Stimulated activated CD8-positive, alpha-beta memory T cell treated with anti-CD3 and anti-CD28 coated beads, Interleukin-4, amount 100 ng/mL, for 1 hour (primary cell): ENCODE measurements around the gene CNTLN.
"Not testable (repeated sequence)": the region's sequence is repeated elsewhere in the genome, so short reads cannot be mapped to it uniquely, and the experiment has no call there.

Source experiments
- DNase-seq, 2 donors: peaks; one replicate each; pipeline ENCODE4 v3.0.0-alpha.2; 2020; ENCODE audit warnings: low read depth in 2 of 2, low spot score in 1 of 2

CNTLN gene

DNA sequence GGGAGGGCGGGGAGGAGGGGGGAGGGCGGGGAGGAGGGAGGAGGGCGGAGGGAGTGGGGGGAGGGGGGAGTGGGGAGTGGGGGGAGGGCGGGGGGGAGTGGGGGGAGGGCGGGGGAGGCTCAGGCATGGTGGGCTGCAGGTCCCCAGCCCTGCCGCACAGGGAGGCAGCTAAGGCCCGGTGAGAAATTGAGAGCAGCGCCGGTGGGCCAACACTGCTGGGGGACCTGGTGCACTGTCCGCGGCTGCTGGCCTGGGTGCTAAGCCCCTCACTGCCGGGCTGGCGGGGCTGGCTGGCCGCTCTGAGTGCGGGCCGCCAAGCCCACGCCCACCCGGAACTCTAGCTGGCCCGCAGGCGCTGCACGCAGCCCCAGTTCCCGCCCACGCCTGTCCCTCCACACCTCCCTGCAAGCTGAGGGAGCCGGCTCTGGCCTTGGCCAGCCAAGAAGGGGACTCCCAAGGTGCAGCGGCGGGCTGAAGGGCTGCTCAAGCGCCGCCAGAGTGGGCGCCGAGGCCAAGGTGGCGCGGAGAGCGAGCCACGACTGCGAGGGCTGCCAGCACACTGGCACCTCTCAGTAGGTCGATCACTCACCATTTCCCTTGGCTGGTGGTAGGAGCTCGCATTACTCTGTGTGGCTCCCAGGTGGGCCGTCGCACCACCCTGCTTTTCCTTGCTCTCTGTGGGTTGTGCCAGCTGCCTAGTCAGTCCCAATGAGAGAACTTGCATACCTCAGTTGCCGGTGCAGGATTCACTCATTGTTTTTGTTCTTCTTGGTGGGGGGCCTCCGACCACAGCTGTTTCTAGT, 160.2 kb downstream of the CNTLN start:
- DNase-seq, result no peak

DNA sequence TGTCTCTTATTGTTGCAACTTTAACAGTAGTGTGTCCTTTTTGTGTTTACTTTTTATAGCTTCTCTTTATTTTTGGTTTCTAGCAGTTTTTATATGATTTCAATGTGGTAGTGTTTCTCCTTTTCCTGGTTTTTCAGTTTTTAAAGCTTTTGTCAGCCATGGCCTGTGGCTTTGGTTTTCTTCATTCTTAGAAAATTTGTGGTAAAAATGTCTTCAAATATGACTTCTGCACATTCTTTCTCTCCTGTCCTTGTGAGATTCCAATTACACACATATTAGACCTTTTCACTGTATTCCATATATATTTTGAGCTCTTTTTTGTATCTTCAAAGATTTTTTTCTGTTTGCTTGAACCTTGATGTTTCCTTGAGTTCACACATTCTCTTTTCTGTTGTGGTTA, 180.5 kb downstream of the CNTLN start:
- no peak for DNase-seq

DNA sequence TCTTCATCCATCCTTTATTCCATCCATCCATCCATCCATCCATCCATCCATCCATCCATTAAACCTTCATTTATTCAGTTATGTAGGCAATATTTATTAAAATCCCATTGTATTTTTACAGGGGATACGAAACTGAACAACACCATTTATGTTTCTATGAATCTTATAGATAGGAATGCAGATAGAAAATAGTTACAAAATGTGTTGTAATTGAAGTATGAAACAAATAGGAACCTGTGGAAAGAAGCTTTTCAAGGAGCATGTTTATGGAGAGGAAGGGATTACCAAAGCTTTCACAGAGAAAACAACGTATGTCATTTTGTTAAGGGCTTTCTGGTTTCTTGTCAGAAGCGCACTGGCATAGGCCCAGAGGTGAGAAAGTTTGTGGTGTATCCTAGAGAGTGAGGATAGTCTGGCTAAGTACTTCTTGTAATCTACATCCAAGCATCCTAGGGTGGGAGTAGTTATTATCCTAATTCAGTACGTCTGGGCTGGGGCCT, 184.0 kb downstream of the CNTLN start:
- no peak for DNase-seq

DNA sequence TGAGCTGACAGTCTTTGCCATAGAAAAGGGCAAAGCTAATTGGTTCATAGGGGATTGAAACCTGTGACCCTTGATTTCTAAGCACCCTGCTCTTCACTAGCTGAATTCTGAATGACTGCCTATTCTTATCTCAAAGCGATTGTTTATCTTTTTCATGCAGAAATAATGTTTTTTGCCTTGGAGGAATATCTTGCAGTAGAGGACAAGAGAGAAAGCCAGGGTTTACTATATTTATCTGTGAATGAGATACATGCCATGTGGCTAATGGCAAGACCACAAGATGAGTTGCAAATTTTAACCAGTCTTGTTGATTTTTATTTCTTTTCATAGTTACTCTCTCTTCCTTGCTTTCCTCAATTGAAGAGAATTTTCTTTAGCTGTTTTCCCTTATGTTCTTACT, 185.0 kb downstream of the CNTLN start:
- no peak for DNase-seq

DNA sequence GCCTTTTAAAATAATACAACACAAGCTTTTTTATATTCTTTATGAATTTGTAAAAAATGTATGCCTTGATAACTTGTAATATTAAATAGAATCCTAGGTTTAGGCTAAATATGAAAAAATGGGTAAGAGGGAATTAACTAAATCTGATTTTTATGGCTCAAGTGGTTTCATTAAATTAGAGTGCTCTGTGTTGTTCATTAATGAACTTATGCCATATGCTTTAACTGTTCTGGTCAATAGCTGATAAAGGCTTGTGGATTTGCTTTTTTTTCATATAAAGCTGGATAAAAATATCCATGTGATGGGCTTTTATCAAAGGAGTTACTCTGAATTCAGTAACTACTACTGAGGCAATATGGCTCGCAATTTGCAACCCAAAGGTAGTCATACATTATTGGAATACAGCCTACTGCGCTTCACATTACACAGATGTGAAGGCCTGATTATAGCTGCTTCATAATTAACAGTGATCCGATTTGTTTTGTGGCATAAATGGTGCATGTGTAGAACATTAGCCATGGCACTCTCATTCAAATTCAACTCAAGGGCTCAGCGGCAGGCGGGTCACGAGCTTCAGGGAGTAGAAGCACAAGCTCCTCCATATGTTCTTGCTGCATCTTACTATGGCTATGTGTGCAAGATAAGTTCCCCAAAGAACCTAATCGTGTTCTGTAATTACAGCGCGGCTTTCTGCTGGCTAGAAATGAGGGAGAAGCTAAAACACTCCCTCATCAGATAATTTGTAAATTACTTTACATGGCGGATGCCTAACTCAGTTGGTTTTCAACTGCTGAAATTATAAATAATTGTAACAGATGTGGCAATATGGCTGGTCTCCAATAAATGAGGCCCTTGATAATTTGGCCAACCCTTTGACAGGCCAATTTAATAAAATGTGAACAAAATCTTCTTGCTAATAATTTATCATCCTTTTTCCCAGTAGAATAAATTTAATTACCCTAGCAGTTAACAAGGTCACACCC, 188.3 kb downstream of the CNTLN start:
- no peak for DNase-seq

DNA sequence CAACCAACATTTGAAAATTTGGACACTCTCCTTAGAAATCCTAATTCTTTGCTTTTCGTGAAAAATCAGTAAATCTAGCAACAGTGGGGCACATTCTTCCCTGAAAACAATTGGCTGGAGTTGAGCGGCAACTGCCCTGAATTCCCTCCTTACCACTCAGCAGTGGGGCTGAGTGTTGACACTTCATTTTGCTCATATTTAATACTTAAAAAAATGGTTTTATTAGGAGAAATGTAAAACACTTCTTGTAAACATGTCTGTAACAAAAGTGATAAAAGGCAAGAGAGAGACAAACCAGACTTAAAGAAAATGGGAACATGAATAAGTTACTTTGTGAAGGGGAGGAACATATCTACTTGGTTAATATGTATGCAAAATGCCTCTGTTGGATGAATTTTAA, 193.5 kb downstream of the CNTLN start:
- DNase-seq, result no peak

DNA sequence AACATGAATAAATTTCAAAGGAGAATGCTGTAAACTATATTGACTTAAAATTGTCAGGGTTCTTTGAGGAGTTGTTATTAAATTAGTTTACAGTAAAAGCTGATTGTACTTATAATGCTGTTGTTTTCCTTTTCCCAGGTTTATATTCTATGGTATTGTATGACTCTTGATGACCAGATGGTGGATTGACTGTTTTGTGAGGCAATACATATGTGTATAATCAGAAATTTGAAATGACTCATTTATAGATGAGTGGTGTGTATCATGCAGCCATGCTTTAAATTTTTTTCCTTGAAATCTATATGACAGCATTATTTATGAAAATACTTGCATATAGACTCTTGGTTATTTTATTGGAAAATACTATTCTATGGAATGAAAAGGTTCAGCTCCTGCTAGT, 195.3 kb downstream of the CNTLN start:
- no peak for DNase-seq

DNA sequence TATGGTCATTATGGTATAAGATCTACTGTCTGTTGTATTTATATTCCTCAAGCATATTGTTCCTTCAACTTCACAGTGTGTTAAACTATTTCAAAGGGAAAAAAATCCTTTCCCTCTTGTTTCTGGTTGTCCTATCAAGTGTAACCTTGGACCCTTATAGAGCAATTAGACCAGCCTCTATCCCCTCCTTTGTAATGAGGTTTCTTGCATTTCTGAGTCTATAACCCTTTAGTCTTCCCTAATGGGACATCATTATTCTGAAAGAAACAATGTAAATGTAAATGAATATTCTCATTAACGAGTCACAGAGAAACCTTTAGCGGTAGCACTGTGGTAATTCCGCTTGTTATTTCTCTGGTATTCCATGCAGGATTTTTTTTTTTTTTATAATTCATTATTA, 197.3 kb downstream of the CNTLN start:
- no peak for DNase-seq

DNA sequence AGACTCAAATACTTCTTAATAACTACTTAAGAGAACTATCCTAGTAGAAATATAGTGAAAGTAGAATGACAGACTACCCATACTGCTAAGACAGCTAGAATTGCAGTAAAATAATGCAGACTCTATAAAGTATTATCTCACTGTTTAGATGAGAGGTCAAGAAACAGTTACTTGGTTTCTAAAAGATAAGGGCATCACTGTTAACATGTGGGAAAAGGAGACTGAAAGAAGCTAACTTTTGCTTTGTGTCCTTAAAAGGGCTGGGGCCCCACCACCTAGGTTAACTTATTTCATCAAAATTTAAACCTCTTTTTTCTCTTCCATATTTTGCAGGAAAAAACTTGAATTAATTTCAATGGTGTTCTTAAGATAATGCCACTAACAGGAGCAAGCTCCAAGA, 204.3 kb downstream of the CNTLN start:
- no peak for DNase-seq

DNA sequence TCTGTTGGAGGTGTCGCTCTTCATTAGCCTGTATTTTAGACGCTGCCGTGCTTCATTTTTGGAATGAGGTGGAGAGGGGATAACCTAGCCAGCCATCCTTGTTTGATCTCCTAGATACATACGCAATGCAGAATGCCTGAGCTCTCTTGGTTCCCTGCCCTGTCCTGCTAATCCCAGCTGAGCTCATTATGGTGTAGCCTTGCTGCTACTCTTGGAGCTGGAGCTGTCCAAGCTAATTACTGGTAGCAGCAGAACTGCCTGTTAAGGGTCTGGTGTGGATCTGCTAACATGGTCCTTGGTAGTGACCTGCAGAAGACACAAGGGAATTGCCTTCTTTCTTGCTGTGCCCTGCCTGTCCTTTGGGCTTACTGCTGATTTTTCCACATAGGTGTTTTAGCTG, 207.9 kb downstream of the CNTLN start:
- DNase-seq, result no peak

DNA sequence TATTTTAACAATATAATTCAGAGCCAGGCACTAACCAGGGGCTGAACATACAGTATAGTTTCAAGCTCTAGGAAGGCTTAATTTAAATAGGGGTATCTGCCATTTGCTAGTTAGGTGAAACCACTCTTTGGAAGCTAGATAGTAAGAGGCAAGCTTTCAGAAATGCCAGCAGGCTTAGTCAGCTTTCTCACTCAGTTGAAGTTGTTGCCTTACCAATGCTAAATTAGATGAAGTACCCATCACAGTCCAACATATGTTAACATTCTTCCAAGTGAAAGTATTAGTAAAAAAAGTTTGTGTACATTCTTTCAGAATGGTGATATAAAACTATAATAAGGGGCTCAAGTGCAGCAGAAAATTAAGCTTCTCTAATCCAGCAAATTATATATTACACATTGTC, 215.0 kb downstream of the CNTLN start:
- no peak for DNase-seq

DNA sequence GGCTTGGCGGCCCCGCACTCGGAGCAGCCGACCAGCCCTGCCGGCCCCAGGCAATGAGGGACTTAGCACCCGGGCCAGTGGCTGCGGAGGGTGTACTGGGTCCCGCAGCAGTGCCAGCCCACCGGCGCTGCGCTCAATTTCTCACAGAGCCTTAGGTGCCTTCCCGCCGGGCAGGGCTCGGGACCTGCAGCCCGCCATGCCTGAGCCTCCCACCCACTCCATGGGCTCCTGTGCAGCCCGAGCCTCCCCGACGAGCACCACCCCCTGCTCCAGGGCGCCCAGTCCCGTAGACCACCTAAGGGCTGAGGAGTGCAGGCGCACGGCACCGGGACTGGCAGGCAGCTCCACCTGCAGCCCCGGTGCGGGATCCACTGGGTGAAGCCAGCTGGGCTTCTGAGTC, 219.2 kb downstream of the CNTLN start:
- not testable (repeated sequence) for DNase-seq

DNA sequence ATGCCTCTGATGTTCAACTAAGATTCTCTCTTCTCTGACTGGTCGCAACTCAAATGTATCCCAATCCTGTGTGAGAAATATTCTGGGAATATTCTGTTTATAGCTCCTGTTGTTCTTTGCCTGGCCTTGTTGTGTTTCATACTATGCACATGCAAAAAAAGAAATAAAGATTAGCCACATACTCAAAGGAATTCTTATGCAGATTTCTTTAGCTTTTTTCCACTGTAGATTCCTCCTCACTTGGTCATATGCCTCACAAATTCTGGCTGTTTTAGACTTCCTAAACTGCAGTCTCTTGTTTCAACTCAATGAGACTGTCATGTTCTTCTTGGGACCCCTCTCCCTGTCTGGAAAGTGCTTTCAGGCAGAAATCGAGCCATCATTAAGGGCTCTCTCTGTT, 226.5 kb downstream of the CNTLN start:
- no peak for DNase-seq

DNA sequence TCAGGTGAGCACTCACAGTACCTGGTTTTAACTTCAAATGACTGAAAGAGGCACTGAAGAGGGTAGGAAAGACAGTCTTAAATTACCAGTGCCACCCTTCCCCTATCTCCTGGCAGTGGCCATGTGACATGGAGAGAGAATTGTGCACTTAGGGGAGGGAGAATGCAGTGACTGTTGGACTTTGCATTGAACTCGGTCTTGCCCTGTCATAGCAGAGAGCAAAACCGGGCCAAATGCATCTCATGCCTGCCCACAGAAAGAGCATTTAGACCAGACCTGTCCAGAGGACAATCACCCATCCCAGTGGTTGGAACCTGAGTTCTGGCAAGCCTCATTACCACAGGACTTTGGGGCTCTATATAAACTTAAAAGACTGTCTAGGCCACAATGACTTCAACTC, 232.2 kb downstream of the CNTLN start:
- no peak for DNase-seq

DNA sequence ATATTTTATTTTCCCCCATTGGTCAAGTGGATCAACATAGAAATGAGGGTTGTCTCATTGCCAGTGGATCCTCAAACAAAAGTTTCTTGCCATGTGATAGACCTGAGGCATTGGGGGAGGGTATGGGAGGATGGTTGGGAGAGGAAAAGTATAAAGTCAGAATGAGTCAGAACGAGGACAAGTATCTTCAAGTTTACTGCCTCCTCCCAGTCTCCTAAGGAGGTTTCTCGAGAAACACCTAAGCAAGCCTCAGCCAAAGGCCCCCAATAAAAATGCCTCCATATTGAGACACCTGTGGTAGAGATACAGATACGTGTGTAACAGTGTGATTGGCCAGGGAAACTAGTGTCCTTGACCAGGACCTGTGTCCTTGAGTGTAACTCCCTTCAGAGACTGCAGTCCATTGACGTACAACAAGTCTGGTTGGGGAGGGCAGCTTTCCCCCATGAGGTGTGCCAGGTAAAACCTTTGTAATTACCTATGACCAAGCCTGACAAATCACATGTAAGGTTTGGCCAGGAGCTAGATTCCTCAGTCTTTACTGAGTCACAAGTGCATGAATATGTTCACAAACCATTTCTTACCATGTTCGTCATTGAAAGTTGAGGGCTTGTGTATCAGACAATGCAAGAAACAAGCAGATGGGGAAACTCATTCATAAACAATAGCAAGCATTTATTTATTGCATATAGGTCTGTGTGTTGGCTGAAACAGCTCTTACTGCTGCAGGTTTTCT, 245.5 kb downstream of the CNTLN start:
- DNase-seq, result no peak

DNA sequence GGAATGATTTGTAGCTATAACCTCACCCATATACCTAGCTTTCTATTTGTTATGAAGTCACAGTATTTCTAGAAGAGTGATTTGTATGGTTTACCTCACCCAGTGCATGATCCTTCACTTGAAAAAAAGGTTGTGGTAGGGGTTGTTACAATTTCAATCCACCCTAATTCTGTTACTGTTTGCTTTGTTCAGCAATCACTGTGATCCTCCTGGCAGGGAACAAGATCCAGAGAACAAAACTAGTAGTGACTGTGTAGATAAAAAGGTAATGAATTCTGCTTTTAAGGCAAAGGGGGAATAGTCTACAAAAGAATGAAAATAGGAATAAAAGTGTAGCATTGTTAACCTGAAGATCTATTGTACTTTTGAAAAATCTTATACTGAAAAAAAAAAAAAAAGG, 252.7 kb downstream of the CNTLN start:
- DNase-seq, result no peak

DNA sequence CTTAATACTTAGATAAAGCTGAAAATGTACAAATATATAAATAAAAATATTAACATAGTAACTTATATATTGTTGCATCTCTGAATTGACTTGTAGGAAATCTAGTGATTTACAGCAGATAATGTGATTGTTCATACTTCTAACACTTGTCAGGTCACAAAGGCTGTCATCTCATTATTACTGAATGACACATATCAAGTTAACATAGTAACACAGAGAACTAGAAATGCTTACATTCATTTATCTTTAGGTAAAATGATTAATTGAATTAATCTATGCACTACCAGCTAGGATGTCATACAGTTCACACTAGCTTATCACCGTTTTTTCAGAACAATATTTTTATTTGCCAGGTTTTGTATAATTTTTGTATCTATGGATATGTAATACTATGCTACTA, 254.2 kb downstream of the CNTLN start:
- DNase-seq, result no peak

DNA sequence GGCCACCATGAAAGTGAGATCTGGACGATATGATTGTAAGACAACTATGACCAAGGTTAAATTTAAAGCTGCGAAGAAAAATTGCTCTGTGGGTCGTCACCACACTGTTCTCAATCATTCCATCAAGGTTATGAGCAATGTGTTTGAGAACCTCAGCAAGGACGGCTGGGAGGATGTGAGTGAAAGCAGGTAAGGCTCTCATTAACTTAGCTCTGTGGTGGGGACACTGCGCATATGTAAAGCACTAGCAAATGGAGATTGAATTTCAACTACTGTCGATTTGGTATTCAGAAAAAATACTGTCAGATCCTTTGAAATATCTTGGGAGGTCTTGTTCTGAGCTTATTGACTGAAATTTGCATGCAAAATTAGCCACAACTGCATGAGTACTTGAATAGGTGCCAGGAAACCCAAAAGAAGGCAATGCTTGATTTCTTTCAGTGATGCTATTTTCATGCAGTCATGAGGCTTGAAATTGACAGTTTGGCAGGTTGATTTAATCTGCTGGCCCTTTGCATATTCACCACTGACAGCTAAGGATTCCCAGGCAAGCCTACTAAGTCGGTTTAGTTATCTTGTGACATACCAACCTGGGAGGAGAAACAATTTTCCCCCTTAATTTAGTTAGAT, 260.2 kb downstream of the CNTLN start:
- no peak for DNase-seq

DNA sequence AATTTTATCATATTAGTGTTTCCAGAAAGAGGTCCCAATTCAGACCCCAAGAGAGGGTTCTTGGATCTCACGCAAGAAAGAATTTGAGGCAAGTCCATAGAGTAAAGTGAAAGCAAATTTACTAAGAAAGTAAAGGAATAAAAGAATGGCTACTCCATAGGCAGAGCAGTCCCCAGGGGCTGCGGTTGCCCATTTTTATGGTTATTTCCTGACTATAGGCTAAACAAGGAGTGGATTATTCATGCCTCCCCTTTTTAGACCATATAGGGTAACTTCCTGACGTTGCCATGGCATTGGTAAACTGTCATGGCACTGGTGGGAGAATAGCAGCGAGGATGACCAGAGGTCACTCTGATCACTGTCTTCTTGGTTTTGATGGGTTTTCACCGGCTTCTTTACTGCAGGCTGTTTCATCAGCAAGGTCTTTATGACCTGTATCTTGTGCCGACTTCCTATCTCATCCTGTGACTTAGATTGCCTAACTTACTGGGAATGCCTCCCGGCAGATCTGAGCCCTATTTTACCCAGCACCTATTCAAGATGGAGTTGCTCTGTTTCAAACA, 262.4 kb downstream of the CNTLN start:
- DNase-seq, result not testable (repeated sequence)

DNA sequence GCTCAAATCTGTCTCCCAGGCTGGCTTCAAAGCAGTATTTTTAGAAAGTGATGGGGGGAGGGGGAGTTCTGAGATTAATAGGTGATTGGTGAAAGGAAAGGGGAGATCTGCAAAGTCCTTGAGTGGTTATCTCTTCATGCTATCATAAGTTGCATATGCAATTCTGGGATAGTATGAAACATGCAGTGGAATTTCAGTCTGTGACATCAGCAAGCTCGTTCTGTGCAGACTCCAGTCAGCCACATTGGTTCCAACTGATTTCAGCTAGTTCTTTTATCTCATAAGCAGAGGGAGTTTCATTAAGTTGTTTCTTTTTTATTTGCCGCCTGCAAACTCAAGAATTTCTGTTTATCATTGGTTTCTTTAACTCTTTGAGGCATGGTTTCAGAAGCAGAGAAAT, 263.5 kb downstream of the CNTLN start:
- DNase-seq, result no peak

DNA sequence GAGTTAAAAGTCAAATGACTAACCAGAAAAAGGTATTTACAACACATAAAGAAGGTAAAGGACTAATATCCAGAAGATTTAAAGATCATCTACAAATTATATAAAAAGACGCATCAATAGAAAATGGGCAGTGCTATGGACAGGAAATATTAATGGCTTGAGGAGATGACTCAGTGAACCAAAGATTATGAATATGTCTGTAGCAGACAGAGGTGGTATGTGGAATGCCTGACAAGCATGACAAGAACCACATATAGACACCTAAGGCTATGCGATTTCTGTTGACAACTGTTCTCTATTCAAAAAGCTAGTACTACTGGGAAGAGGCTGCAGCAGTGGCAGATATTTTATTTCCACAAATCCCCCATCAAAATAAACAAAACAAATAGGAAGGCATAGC, 267.0 kb downstream of the CNTLN start:
- DNase-seq, result no peak
